ENCODE data around the gene SYT10.
"Not testable (repeated sequence)": the region's sequence is repeated elsewhere in the genome, so short reads cannot be mapped to it uniquely, and the experiment has no call there.

The SYT10 gene, protein sequence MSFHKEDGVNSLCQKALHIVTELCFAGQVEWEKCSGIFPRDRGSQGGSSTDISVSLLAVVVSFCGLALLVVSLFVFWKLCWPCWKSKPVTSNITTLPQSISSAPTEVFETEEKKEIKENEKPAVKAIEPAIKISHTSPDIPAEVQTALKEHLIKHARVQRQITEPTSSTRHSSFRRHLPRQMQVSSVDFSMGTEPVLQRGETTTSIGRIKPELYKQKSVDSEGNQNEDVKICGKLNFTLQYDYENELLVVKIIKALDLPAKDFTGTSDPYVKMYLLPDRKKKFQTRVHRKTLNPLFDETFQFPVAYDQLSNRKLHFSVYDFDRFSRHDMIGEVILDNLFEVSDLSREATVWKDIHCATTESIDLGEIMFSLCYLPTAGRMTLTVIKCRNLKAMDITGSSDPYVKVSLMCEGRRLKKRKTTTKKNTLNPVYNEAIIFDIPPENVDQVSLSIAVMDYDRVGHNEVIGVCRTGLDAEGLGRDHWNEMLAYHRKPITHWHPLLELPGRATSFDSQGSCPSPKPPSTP

DNA sequence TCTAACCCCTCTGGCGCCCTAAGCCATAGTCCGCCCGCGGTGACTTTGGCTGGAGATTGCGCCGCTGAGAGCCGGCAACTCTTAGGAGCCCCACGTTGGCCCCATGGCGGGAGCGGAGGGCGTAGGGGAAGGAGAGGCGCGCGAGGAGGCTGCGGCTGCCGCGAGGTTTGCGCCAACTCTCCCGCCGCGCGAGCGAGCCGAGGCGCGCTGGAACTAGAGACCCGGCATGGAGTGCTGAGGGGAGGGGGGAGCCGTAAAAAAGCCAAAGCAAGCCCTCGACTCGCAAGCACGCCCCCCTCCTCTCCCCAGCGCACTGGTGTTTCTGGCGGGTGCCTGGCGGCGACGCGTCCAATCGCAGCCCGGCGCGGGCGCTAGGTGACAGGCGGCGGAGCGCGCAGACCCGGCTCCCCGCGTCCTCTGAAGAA is at the start of gene SYT10:
Gene SYT10, minus strand, starts transcription at position 233 of the 425 bp plus-strand sequence. CDS start 297 bp downstream, outside the sequence.
- FAIRE-seq (no peak), DNase-seq (ENCODE audit: low spot score) (no peak)

DNA sequence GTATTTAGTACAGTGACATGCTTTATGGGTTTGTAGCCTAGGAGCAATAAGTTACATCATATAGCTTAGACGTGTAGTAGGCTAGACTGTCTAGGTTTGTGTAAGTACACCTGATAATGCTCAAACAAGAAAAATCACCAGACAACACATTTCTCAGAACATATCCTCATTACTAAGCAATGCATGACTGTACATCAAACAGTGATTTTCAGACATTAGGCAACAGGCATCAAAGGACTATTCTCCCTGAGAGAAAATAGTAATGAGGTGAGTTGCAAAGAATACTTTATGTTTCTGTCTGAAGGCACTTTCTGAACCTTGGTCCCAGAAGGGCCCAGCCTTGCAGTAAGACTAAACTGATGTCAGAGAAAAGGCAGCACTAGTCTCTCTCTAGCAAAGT is 48.4 kb upstream of the SYT10 start:
- FAIRE-seq (no peak), DNase-seq (ENCODE audit: low spot score) (no peak)

DNA sequence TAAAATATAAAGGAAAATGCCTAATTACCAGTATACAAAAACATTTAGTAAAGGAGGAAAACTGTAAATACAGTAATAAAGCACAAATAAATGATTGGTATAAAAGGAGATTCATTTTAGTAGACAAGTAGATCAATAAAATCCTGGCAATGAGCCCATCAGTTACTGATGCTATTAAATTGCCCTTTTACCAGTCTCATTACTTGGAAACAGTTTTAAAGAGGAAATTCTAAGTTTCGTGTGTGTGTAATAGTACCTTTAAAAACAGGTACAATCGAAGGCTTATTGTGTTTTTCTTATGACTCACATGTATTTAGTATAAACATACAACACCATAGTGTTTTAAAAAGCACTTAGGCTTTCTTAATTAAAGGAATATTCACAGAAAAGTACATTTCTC is 46.4 kb upstream of the SYT10 start:
- FAIRE-seq (no peak), DNase-seq (ENCODE audit: low spot score) (no peak)

DNA sequence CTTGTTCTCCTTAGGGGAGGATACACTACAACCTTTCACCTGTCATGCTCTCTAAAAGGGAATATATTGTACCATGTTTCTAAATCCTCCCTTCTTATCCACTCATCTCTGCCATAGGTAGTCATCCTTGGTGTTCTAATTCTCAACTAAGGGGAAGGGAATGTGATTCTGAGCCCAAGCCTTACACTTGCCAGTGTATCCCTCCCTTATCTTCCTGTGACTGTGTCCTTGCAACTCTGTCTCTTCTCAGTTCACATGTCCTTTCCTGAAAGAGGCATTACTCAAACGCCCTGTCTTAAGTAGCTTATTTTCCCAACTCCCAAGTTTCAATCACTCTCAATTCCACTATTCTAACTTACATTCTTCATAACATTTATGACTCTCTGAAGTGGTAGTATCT is 44.5 kb upstream of the SYT10 start:
- FAIRE-seq (no peak), DNase-seq (ENCODE audit: low spot score) (no peak)

DNA sequence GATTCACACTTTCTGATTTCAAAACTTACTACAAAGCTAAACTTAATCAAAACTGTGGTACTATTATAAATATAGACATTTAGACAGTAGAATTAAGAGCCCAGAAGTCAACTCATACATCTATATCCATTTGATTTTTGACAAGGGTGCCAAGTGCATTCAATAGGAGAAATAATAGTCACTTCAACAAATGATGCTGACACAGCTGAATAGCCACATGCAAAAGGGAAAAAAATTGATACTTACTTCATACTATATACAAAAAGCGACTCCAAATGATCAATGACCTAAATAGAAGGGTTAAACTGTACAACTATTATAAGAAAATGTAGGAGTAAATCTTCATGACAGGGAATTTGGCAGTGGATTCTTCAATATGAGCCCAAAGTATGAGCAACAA is 40.7 kb upstream of the SYT10 start:
- FAIRE-seq (no peak), DNase-seq (ENCODE audit: low spot score) (no peak)

DNA sequence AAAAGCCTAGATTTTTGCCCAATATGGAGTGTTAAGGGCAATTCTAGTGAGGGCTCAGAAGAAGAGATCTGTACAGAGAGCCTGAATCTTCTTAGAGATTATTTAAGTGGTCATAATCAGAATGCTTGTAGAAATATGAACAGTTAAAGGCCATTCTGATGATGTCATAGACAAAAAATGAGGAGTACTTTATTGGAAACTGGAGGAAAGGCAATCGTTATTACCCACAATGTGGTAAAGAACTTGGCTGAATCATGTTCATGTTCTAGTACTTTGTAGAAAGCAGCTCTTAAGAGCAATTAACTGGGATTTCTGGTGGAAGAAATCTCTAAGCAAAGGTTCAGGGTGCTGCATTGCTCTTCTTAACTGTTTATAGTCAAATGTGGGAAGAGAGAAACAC is 36.4 kb upstream of the SYT10 start:
- no peak for FAIRE-seq
- DNase-seq (ENCODE audit: low spot score): no peak

DNA sequence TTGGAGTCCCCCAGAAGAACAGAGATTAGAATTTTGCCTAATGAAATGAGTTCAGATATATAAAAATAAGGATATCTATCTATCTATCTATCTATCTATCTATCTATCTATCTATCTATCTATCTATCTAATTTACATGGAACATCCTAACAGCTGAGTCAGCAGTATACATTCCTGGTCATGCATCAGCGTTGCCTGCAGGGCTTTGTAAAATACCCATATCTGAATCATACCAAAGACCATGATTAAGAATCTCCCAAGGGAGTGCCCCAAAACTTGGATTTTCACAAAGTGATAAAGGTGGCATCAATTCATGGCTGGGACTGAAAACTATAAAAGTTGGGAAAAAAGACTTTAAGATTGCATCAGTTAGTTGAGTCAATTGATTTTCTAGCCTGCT is 32.7 kb upstream of the SYT10 start:
- FAIRE-seq (no peak), DNase-seq (ENCODE audit: low spot score) (no peak)

DNA sequence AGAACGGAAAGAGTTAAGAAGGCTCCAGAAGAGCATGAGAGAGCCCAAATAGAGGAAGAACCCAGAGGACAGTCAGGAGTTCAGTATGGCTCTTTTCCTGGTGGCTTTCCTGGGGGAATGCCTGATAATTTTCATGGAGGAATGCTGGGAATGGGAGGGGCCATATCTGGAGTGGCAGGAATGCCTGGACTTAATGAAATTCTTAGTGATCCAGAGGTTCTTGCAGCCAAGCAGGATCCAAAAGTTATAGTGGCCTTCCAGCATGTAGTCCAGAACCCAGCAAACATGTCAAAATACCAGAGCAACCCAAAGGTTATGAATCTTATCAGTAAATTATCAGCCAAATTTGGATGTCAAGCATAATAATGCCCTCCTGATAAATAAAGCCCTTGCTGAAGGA is 15.5 kb upstream of the SYT10 start:
- no peak for DNase-seq (ENCODE audit: low spot score)
- no peak for FAIRE-seq

DNA sequence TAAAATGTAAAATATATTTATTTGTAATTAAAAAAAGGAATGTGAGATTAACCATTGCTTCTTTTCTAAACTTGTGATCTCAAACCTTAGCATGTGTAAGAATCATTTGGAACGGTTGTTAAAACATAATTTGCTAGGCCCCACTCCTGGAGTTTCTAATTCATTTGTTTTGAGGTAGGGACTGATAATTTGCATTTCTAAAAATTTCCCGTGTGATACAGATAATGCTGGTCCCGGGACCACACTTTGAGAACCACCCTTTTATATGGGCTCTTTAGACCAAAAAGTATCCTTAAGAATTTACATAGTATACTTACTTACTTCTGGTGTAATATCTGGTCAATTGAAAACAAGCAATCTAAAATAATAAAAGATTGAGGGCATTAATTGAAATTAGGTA is 10.9 kb upstream of the SYT10 start:
- no peak for FAIRE-seq
- no peak for DNase-seq (ENCODE audit: low spot score)

DNA sequence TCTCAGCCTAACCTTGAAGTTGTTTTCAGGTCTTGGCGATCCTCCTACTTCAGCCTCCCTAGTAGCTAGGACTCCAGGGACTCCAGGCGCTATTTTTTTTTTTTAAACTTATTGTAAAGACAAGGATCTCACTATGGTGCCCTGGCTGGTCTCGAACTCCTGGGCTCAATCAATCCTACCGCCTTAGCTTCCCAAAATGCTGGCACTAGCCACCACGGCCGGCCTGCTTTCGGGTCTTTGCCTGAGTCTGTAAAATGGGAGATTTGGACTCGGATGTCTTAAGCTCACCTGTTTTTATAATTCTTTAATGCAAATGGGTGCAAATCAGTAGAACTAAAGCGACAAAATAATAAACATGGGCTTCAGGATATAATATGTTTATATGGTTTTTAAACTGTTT is 858 bp upstream of the SYT10 start:
- FAIRE-seq (no peak), DNase-seq (ENCODE audit: low spot score) (no peak)

DNA sequence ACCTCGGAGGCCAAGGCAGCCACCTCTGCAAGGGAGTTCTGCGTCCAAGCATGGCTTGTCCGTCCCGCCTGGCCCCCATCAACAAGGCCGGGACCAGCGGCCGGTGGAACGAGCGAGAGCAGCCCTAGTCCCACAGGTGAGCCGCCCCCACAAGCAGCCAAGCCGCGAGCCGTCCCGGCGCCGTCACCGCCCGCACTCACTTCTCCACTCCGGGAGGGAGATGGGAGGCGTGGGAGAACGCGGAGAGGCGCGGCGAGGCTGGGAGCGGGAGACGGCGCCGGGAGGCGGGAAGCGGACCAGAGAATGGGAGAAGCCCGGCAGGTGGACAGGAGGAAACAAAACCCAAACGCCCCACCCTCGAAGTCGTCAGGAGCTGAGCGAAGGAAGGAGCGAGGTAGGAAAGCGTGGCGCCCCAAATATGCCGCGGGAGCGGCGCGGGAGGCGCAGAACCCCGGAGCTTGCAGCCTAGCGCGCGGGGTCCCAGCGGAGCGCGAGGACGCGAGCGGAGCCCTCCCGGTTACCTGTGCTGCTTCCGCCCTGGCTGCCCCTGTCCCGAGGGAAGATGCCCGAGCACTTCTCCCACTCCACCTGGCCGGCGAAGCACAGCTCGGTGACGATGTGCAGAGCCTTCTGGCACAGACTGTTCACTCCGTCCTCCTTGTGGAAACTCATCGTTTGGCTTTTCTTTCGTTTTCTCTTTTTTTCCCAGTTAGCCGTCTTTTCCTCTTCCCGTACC is 600 bp downstream of the SYT10 start:
- FAIRE-seq (no peak), DNase-seq (ENCODE audit: low spot score) (no peak)

DNA sequence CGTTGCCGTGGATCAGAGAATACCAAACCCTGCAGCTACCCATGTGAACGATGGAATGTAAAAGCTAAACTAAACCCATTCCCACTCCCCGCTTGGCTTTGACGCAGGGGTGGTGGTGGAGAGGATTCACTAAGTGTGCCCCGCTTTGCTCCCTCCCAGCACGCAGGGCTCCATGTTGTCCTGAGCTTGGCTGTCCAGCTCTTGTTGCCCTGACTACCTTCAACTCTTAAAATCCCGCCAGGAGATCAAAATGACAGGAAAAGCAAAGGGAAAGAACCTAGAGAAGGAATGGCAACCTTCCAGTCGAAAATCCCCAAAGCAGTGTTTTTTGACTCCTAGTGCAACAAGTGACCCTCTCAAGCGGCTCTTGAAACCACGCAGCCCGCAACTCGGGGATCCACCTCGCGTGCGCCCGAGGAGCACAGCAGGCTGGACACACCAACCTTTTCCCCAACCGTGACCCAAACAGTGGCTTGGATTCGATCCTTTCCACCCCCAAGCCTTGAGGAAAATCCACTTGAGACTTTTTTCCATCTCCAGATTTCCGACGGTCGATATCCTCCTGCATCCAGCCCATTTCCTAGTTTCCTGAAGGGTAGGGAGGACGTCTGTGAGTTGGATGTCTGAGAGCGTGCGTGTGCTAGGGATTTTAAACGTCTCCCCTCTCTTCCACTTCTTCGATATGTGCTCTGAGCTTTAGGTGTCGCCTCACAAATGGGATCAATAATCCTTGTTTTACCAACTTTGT is 1.4 kb downstream of the SYT10 start:
- FAIRE-seq (no peak), DNase-seq (ENCODE audit: low spot score) (no peak)

DNA sequence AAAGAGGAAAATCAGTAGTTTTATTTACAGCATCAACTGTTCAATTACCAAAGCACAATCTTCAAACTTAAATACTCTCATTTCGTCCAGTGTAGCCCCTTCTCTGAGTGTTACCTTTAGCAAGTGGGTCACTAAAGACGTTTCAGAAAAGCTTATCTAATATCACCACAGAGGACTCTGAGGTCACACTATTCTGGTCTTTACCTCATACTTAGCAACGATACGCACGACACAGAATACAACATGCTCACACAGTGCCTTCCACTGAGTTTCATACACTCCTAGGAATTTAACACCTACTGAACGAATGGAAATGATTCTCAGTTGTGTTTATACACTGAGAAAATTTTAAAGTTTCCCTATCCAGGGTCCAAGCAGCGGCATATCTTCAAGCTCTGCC is 2.0 kb downstream of the SYT10 start:
- FAIRE-seq: no peak
- DNase-seq (ENCODE audit: low spot score): no peak

DNA sequence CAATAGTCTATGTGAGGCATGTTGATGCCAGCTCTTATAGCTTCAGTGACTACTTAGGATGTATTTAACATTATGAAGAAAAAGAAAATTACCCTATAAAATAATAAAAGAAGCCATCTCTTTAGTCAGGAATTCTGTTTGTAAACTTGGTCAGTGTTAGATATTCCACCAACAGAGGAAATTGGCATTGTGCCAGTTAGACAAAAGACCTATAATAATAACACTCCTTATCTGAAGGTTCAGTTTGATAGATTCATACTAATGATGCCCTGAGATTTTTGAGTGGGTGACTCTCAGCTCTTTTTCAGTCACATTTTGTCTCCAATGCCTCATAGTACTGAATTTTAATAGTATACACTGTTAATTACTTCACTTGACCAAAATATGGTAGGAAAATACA is 6.6 kb downstream of the SYT10 start:
- no peak for FAIRE-seq
- DNase-seq (ENCODE audit: low spot score): no peak

DNA sequence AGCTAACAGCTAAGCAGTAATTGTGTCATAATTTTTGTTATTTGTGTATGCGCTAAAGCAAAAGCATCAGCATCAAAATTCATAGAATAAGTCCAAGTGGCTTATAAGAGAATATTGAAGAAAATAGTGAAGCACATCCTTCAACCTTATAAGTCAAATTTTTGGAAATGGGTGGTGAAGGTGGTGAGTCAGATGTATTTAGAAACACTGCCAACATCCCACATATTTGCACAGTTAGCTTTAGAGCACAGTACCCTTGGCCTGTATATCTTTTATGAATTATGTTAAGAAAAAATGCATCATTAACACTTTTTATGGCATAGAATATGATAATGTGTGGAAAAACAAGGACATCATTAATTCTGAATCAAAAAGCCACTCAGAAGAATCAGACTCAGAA is 8.0 kb downstream of the SYT10 start:
- FAIRE-seq: no peak

DNA sequence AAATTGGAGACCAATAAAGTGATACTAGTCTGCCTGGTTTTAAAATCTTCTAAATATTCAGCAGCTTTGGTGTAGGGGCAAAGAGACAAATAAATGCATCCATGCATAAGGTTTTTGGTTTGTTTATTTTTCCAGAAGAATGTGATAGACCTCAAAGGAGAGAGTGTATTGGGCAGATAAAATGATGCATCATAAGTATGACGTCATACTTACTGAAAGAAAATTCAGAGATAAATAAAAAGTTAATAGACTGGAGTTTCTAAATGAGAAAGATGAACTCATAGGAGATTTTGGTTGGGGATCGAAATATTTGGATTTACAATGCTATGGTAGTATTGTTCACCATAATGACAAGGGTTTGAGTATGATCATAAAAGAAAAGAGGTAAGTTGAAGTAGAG is 10.2 kb downstream of the SYT10 start:
- FAIRE-seq (no peak), DNase-seq (ENCODE audit: low spot score) (no peak)

More for the DNA sequence above, 8.0 kb downstream of the SYT10 start:
- DNase-seq (ENCODE audit: low spot score): no peak

DNA sequence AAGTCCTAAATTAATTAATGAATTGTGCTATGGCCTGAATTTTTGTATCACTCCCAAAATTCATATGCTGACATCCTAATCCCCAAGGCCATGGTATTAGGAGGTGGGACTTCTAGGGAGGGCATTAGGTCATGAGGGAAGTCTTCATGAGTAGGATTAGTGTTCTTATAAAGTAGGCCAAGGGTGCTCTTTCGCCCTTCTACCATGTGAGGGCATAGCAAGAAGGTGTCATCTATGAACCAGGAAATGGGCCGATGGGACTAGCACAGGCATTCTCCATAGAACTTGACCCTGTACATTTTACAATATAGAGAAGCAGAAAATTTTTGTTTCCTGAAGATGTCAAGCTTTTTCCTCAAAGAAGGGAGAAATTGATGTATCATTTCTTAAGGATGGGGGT is 12.5 kb downstream of the SYT10 start:
- DNase-seq (ENCODE audit: low spot score): peak; percentile 16

DNA sequence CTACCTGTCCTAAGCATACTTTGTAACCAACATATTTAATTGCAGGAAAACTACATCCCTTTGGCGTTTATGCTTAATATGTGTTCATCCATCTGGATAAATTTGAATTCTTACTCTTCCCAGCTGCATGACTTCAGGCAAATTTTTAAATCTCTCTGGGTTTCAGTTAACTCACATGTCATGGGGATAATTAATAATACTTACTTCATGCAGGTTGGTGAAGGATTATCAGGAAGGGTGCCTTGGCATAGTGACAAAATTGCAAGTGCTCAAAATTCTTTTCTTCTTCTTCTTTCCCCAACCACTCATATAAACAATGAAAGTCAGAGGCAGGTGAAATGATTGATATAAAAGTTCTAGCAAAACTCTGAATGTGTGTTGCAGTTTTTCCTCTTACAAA is 15.9 kb downstream of the SYT10 start:
- DNase-seq (ENCODE audit: low spot score): no peak
- FAIRE-seq: no peak

More for the DNA sequence above, 12.5 kb downstream of the SYT10 start:
- FAIRE-seq: no peak

DNA sequence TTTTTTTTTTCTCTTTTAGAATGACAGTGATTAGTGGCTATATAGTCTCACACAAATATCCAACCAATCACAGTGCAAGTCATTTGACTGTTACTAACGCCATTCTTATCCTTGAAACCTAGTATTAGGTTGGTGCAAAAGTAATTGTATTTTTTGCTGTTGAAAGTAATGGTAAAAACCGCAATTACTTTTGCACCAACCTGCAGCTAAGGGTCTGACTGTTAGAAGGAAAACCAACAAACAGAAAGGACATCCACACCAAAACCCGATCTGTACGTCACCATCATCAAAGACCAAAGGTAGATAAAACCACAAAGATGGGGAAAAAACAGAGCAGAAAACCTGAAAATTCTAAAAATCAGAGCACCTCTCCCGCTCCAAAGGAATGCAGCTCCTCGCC is 27.2 kb downstream of the SYT10 start:
- DNase-seq (ENCODE audit: low spot score); FAIRE-seq: not testable (repeated sequence)

DNA sequence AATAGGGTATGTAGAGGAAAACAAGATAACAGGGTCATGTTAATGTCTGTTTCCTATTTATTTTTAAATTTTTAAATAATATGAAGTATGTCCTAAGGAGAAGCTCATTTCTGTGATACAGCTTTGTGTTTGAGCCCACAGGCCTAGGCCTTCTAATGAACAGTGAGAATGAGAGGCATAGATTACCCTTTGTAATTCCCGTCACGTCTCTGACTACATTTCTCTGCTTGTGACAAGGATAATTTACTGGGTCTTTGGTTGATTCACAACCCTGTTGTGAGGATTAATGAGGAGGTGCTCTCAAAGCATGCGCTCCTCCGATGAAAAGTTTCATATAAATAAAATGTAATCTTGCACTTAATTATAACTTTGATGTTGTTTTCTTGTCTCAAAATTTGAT is 56.1 kb downstream of the SYT10 start:
- FAIRE-seq: no peak
- DNase-seq (ENCODE audit: low spot score): no peak

DNA sequence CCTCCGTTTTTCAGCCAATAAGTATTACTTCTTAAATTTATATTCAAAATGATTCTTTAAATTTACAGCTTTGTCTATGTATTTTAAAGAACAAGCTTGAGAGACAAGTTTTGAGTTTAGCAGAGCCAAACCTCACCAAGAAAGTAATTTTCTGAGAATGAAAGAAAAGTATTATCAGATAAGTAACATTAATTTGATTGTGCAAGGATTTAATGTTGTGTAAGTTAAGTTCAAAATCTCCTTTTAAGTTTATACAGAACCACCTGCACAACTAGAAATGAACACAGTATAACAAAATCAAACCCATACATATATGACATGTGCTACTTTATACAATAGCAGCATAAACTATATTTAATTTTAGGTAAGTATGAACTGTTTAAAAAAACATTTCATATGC is 63.5 kb downstream of the SYT10 start:
- DNase-seq (ENCODE audit: low spot score) (no peak), FAIRE-seq (no peak)

DNA sequence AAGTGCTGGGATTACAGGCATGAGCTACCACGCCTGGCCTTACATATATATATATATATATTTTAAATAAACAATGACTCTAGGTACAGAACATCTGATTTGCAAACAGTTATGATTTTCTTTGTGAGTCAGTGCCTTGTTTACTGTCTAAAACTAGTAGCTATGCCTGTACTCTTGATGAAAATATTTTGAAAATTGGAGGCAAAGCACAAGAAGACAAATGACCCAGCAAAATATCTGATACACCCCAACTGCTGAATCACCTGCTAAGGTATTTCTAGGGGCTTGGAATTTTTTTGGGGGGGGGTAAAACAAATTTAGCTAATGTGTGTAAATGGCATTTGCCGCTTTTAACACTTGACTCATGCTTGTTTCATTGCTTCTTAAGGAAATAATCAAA is 69.3 kb downstream of the SYT10 start:
- FAIRE-seq: no peak
- DNase-seq (ENCODE audit: low spot score): no peak

Data from RCC 7860 (cell line).